WTC11 (cell line): ENCODE measurements around the gene CLIC5.

Source experiments
- ATF1 ChIP-seq: sonication (generic); formaldehyde crosslinking; IDR thresholded peaks from 2 replicates; pipeline ENCODE4 v1.8.1; 2023; ENCODE audit warnings: mild to moderate bottlenecking, moderate library complexity, missing genetic modification reagents
- CTCF ChIP-seq: fragments of 200-600 bp; IDR thresholded peaks from 2 replicates; pipeline ENCODE4 v1.8.0; 2022; ENCODE audit warnings: antibody characterized with exemption
- ELF4 ChIP-seq: sonication (generic); formaldehyde crosslinking; IDR thresholded peaks from 2 replicates; pipeline ENCODE4 v1.8.1; 2022; ENCODE audit warnings: low read depth, mild to moderate bottlenecking, moderate library complexity, missing genetic modification reagents
- ESRRA ChIP-seq: sonication (generic); formaldehyde crosslinking; IDR thresholded peaks from 2 replicates; pipeline ENCODE4 v1.8.1; 2022; ENCODE audit warnings: mild to moderate bottlenecking, missing genetic modification reagents, borderline replicate concordance
- FOXJ3 ChIP-seq: sonication (generic); formaldehyde crosslinking; IDR thresholded peaks from 2 replicates; pipeline ENCODE4 v1.9.0; 2021; ENCODE audit warnings: missing genetic modification reagents, mild to moderate bottlenecking, borderline replicate concordance
- SMAD4 ChIP-seq: sonication (generic); formaldehyde crosslinking; IDR thresholded peaks from 2 replicates; pipeline ENCODE4 v1.8.0; 2022; ENCODE audit warnings: mild to moderate bottlenecking, missing genetic modification reagents
- TEAD4 ChIP-seq: sonication (generic); formaldehyde crosslinking; IDR thresholded peaks from 2 replicates; pipeline ENCODE4 v1.8.0; 2022; ENCODE audit warnings: mild to moderate bottlenecking, missing genetic modification reagents
- USF2 ChIP-seq: sonication (generic); formaldehyde crosslinking; IDR thresholded peaks from 2 replicates; pipeline ENCODE4 v1.8.1; 2023; ENCODE audit warnings: mild to moderate bottlenecking, missing genetic modification reagents, moderate library complexity

GRCh38 chr6:45964300-45964699, 51.4 kb downstream of the CLIC5 start:
- TF ChIP-seq CTCF (no peak), ATF1 (CRISPR knock-in tag) (no peak), ESRRA (CRISPR knock-in tag) (no peak), SMAD4 (no peak), FOXJ3 (CRISPR knock-in tag) (no peak), USF2 (CRISPR knock-in tag) (no peak), TEAD4 (CRISPR knock-in tag) (no peak), ELF4 (CRISPR knock-in tag) (no peak)
